ENCODE measurements around the gene ZDHHC14.

ZDHHC14 gene

DNA sequence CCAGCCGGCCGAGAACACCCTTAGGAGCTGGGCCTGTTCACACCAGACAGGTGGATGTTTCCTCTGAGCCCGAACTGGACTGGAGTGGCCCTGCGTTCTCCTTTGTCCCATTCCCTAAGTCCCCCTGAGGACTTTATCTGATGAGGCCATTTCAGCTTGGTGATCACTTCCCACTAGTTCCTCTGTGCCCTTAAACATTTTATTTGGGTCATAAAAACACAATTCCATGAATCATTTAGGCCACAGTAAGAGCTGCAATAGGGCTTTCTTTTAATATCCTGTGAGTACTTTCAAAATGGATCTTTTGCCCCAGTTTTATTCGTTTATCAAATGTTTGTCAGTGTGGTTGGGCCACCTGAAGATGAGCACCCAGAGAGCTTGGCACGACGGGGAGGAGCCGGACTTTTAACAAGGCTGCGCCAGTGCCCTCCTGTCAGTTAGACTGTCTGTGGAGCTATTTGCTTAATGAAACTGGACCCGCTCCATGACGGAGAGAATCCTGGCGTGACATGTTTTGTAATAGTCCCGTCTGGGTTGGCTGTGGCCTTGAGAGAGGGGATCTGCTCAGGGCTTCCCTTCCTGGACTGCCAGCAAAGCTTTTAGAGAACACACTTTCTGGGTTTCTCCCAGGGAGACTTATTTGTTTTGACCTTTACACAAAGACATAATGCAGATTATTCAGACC is 53.5 kb downstream of the ZDHHC14 start:
- H3K79me2 ChIP-seq (ENCODE audit: insufficient read depth, low read length) = no peaks in the 10 kb centered on the region
- H3K4me2 ChIP-seq (ENCODE audit: low read depth, low read length, poor library complexity, severe bottlenecking) = no peak overlapping the region
- no peak overlapping the region for H3K4me3 ChIP-seq (ENCODE audit: insufficient read depth, low read length, poor library complexity, severe bottlenecking)
- no peaks in the 10 kb centered on the region for H3K9me2 ChIP-seq (replicated peaks; ENCODE audit: insufficient read depth, low read length)
- no peak overlapping the region for H3K27ac ChIP-seq (ENCODE audit: low read depth, low read length)
- H3K9ac ChIP-seq (ENCODE audit: low read length) = no peak overlapping the region
- no peaks in the 10 kb centered on the region for H3K9me3 ChIP-seq (ENCODE audit: insufficient read depth, low read length)
- no peaks in the 10 kb centered on the region for H3K36me3 ChIP-seq (ENCODE audit: low read length)
- no peaks in the 10 kb centered on the region for H3F3A ChIP-seq (ENCODE audit: insufficient read depth)
- H4K20me1 ChIP-seq (ENCODE audit: low read depth, low read length) = no peaks in the 10 kb centered on the region
- H3K27me3 ChIP-seq (ENCODE audit: low read length) = no peaks in the 10 kb centered on the region
- TF ChIP-seq CTCF (IDR thresholded peaks at IDR 0.05; ENCODE audit: insufficient read depth, low read length, poor library complexity, severe bottlenecking) (no peak), EZH2phosphoT487 (conservative IDR thresholded peaks at IDR 0.05; ENCODE audit: low read length) (no peak)
- H2AFZ ChIP-seq (ENCODE audit: low read depth, low read length, severe bottlenecking) = no peak overlapping the region

- Histone ChIP-seq H2AFZ (ENCODE audit: low read depth, low read length, severe bottlenecking) (no peak overlapping the region), H3K9ac (ENCODE audit: low read length) (no peak overlapping the region), H3K79me2 (ENCODE audit: insufficient read depth, low read length) (no peaks in the 10 kb centered on the region), H3K27me3 (ENCODE audit: low read length) (no peaks in the 10 kb centered on the region), H3K4me2 (ENCODE audit: low read depth, low read length, poor library complexity, severe bottlenecking) (no peak overlapping the region), H3K36me3 (ENCODE audit: low read length) (no peaks in the 10 kb centered on the region), H3K27ac (ENCODE audit: low read depth, low read length) (no peak overlapping the region), H3F3A (ENCODE audit: insufficient read depth) (no peaks in the 10 kb centered on the region), H3K4me3 (ENCODE audit: insufficient read depth, low read length, poor library complexity, severe bottlenecking) (no peak overlapping the region), H3K9me3 (ENCODE audit: insufficient read depth, low read length) (no peaks in the 10 kb centered on the region), H4K20me1 (ENCODE audit: low read depth, low read length) (no peaks in the 10 kb centered on the region), H3K9me2 (replicated peaks; ENCODE audit: insufficient read depth, low read length) (no peaks in the 10 kb centered on the region)
- TF ChIP-seq EZH2phosphoT487 (conservative IDR thresholded peaks at IDR 0.05; ENCODE audit: low read length) (no peak), CTCF (IDR thresholded peaks at IDR 0.05; ENCODE audit: insufficient read depth, low read length, poor library complexity, severe bottlenecking) (no peak)
Measured at GRCh38 chr6:157436219-157436943, 55.4 kb downstream of the ZDHHC14 start.

DNA sequence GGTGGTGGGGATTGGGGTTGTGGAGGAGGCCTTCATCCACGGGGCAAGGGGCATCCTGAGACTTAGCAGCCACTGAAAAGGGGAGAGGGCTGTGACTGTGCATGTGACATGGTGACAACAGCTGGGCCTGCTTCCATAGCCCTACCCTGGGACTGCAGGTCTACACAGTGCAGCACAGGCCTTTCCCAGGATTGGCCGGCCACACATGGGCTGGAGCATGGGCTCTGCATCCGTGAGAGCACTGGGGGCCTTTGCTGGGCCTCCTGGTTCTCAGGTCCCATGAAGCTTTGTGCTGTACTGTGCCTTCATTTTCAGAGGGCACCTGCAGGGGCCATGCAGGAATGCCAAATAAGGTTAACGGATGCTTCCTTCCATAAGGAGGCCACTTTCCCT is 56.0 kb downstream of the ZDHHC14 start:
- H3F3A ChIP-seq (ENCODE audit: insufficient read depth) = no peaks in the 10 kb centered on the region
- no peaks in the 10 kb centered on the region for H3K9me3 ChIP-seq (ENCODE audit: insufficient read depth, low read length)
- no peaks in the 10 kb centered on the region for H3K79me2 ChIP-seq (ENCODE audit: insufficient read depth, low read length)
- no peak overlapping the region for H3K9ac ChIP-seq (ENCODE audit: low read length)
- H3K9me2 ChIP-seq (replicated peaks; ENCODE audit: insufficient read depth, low read length) = no peaks in the 10 kb centered on the region
- no peaks in the 10 kb centered on the region for H3K36me3 ChIP-seq (ENCODE audit: low read length)
- no peak overlapping the region for H3K27ac ChIP-seq (ENCODE audit: low read depth, low read length)
- H3K27me3 ChIP-seq (ENCODE audit: low read length) = no peaks in the 10 kb centered on the region
- H2AFZ ChIP-seq (ENCODE audit: low read depth, low read length, severe bottlenecking) = no peak overlapping the region
- no peak overlapping the region for H3K4me3 ChIP-seq (ENCODE audit: insufficient read depth, low read length, poor library complexity, severe bottlenecking)
- no peaks in the 10 kb centered on the region for H4K20me1 ChIP-seq (ENCODE audit: low read depth, low read length)
- TF ChIP-seq CTCF (IDR thresholded peaks at IDR 0.05; ENCODE audit: insufficient read depth, low read length, poor library complexity, severe bottlenecking) = no peak
- no peak for TF ChIP-seq EZH2phosphoT487 (conservative IDR thresholded peaks at IDR 0.05; ENCODE audit: low read length)
- no peak overlapping the region for H3K4me2 ChIP-seq (ENCODE audit: low read depth, low read length, poor library complexity, severe bottlenecking)
